HCT116 (cell line): ENCODE results near the gene TTLL9. TPM values are rescaled to one million over a fixed set of nuclear protein-coding genes. Genes with fewer than 3 reads are reported as not detected.

Experiments
- ATAC-seq: fragments of 200-7000 bp; cut with Tn5 transposase; 2 replicates; pipeline ENCODE4 v1.9.1; 2020; ENCODE audit warnings: mild to moderate bottlenecking, moderate library complexity
- BruUV-seq: library from RNA; stranded (reverse); fragments of 400-500 nt; replicated peaks from 2 replicates; lab custom pipeline; 2021; lab: Mats Ljungman, UMichigan
- CTCF ChIA-PET: fragments of 300-600 bp; sonication (Branson Sonifier 250); formaldehyde crosslinking; loops from one replicate; lab custom pipeline; 2021; ENCODE audit warnings: antibody characterized with exemption; lab: Charles Lee
- POLR2A ChIA-PET: fragments of 300-600, 350-600 bp; sonication (Branson Sonifier 250); formaldehyde crosslinking; loops from one replicate; lab custom pipeline; 2021; ENCODE audit warnings: antibody characterized with exemption; lab: Charles Lee
- RAD21 ChIA-PET, 2 experiments: fragments of 300-600 bp; sonication (Branson Sonifier 250); formaldehyde crosslinking; loops; one replicate each; lab custom pipeline; 2023; ENCODE audit warnings: low total read pairs in 2 of 2; ENCODE audit not compliant: uncharacterized antibody in 2 of 2, unreplicated experiment in 2 of 2, low non-redundant PET in 1 of 2; lab: Charles Lee
- DNase-seq: peaks from one replicate; pipeline ENCODE4 v3.0.0-alpha.2; 2010; ENCODE audit warnings: low read depth, low spot score
- H2AFZ ChIP-seq: fragments of 200-600 bp; shearing (Covaris generic), sonication (generic); 2 replicates; pipeline ENCODE4 v1.6.1; 2017; ENCODE audit warnings: low read depth, mixed run types, mixed read lengths, antibody characterized with exemption, low read length; ENCODE audit not compliant: poor library complexity, severe bottlenecking
- H3K27ac ChIP-seq: 2 replicates; pipeline ENCODE4 v1.5.1; 2012; ENCODE audit warnings: low read depth, low read length
- H3K27me3 ChIP-seq: fragments of 200-600 bp; sonication (generic); 2 replicates; pipeline ENCODE4 v1.6.1; 2016; ENCODE audit warnings: mixed run types, low read length, mixed read lengths; ENCODE audit not compliant: insufficient read depth
- H3K36me3 ChIP-seq, 2 experiments: fragments of 200-500 bp in 1 of 2; fragments of 200-600 bp in 1 of 2; sonication (Bioruptor generic) in 1 of 2; sonication (generic) in 1 of 2; 2 replicates each; pipeline versions ENCODE4 v1.5.1 to v1.6.1; 2014 to 2016; ENCODE audit warnings: low read length in 2 of 2, inconsistent platforms in 1 of 2, mixed read lengths in 1 of 2, mixed run types in 1 of 2; ENCODE audit not compliant: insufficient read depth in 2 of 2, control insufficient read depth in 1 of 2
- H3K4me1 ChIP-seq, 2 experiments: fragments of 200-600 bp in 1 of 2; sonication (generic) in 1 of 2; 2 replicates each; pipeline versions ENCODE4 v1.5.1 to v1.6.1; 2012 to 2017; ENCODE audit warnings: low read length in 2 of 2, inconsistent platforms in 1 of 2, mild to moderate bottlenecking in 1 of 2, mixed read lengths in 1 of 2, mixed run types in 1 of 2, moderate library complexity in 1 of 2; ENCODE audit not compliant: insufficient read depth in 2 of 2, control insufficient read depth in 1 of 2
- H3K4me2 ChIP-seq: fragments of 200-600 bp; sonication (generic); 2 replicates; pipeline ENCODE4 v1.6.1; 2017; ENCODE audit warnings: mixed run types, low read length, mixed read lengths
- H3K4me3 ChIP-seq, 2 experiments: fragments of 200-600 bp in 1 of 2; sonication (generic) in 1 of 2; replicated peaks in 1 of 2; 2 replicates each; pipeline ENCODE4 v1.5.1; 2011 to 2016; ENCODE audit warnings: low read length in 2 of 2, control low read depth in 1 of 2, low read depth in 1 of 2, mild to moderate bottlenecking in 1 of 2, mixed read lengths in 1 of 2, mixed run types in 1 of 2
- H3K79me2 ChIP-seq: fragments of 200-600 bp; sonication (generic); 2 replicates; pipeline ENCODE4 v1.6.1; 2017; ENCODE audit warnings: mild to moderate bottlenecking, mixed run types, low read length, moderate library complexity, mixed read lengths; ENCODE audit not compliant: insufficient read depth
- H3K9ac ChIP-seq: fragments of 200-600 bp; sonication (generic); 2 replicates; pipeline ENCODE4 v1.6.1; 2016; ENCODE audit warnings: low read length, mixed read lengths
- H3K9me2 ChIP-seq: fragments of 200-600 bp; sonication (generic), shearing (Covaris generic); 2 replicates; pipeline ENCODE4 v1.6.1; 2017; ENCODE audit warnings: mixed run types, mild to moderate bottlenecking, moderate library complexity; ENCODE audit not compliant: insufficient read depth
- H3K9me3 ChIP-seq, 2 experiments: fragments of 200-500 bp in 1 of 2; fragments of 200-600 bp in 1 of 2; sonication (Bioruptor generic) in 1 of 2; sonication (generic) in 1 of 2; 2 replicates each; pipeline ENCODE4 v1.6.1; 2014 to 2017; ENCODE audit warnings: low read length in 2 of 2, mixed read lengths in 2 of 2, inconsistent platforms in 1 of 2, low read depth in 1 of 2, mild to moderate bottlenecking in 1 of 2, mixed run types in 1 of 2, moderate library complexity in 1 of 2; ENCODE audit not compliant: control insufficient read depth in 1 of 2, insufficient read depth in 1 of 2
- H4K20me1 ChIP-seq: fragments of 200-600 bp; sonication (generic), shearing (Covaris generic); 2 replicates; pipeline ENCODE4 v1.6.1; 2017; ENCODE audit warnings: mixed run types, mild to moderate bottlenecking, moderate library complexity; ENCODE audit not compliant: insufficient read depth
- ATF3 ChIP-seq: IDR thresholded peaks from 2 replicates; pipeline ENCODE4 v1.6.1; 2012
- CTCF ChIP-seq, 3 experiments: fragments of 200-600 bp in 1 of 3; sonication (generic) in 1 of 3; IDR thresholded peaks in 2 of 3; conservative IDR thresholded peaks in 1 of 3; 2 replicates each; pipeline ENCODE4 v1.5.1; 2012 to 2017; ENCODE audit warnings: low read depth in 2 of 3, low read length in 2 of 3, antibody characterized with exemption in 1 of 3, borderline replicate concordance in 1 of 3, control low read depth in 1 of 3, mild to moderate bottlenecking in 1 of 3, mixed read lengths in 1 of 3, mixed run types in 1 of 3, moderate library complexity in 1 of 3; ENCODE audit not compliant: insufficient read depth in 1 of 3
- EGR1 ChIP-seq: IDR thresholded peaks from 2 replicates; pipeline ENCODE4 v1.6.1; 2012; ENCODE audit warnings: low read depth
- ELF1 ChIP-seq: IDR thresholded peaks from 2 replicates; pipeline ENCODE4 v1.6.1; 2012; ENCODE audit warnings: low read depth, borderline replicate concordance
- EZH2 ChIP-seq: fragments of 200-600 bp; sonication (generic); IDR thresholded peaks from 2 replicates; pipeline ENCODE4 v1.6.1; 2017; ENCODE audit warnings: antibody characterized with exemption, mixed run types
- POLR2AphosphoS5 ChIP-seq: IDR thresholded peaks from 2 replicates; pipeline ENCODE4 v1.6.1; 2011; ENCODE audit warnings: mild to moderate bottlenecking, low read depth, low read length, moderate library complexity
- RAD21 ChIP-seq: IDR thresholded peaks from 2 replicates; pipeline ENCODE4 v1.6.1; 2012; ENCODE audit warnings: low read depth, mild to moderate bottlenecking
- REST ChIP-seq: IDR thresholded peaks from 2 replicates; pipeline ENCODE4 v1.6.1; 2012; ENCODE audit warnings: low read depth
- SIN3A ChIP-seq: IDR thresholded peaks from 2 replicates; pipeline ENCODE4 v1.6.1; 2012; ENCODE audit warnings: low read depth
- SP1 ChIP-seq: IDR thresholded peaks from 2 replicates; pipeline ENCODE4 v1.6.1; 2012; ENCODE audit warnings: low read depth
- TCF7L2 ChIP-seq: IDR thresholded peaks from 2 replicates; pipeline ENCODE4 v1.7.0; 2011; ENCODE audit warnings: borderline replicate concordance, inconsistent platforms; ENCODE audit not compliant: insufficient read depth, insufficient read length; ENCODE audit errors: extremely low read depth
- YY1 ChIP-seq: IDR thresholded peaks from 2 replicates; pipeline ENCODE4 v1.6.1; 2011; ENCODE audit warnings: low read length, low read depth, moderate library complexity, mild to moderate bottlenecking; ENCODE audit not compliant: insufficient replicate concordance; ENCODE audit errors: extremely low read depth
- ZBTB33 ChIP-seq: IDR thresholded peaks from 2 replicates; pipeline ENCODE4 v1.6.1; 2011; ENCODE audit warnings: mild to moderate bottlenecking, low read length, moderate library complexity; ENCODE audit not compliant: insufficient replicate concordance; ENCODE audit errors: extremely low read depth
- ZFX ChIP-seq: fragments of 450-650 bp; IDR thresholded peaks from 2 replicates; pipeline ENCODE4 v1.6.1; 2017
- intact Hi-C: fragments of 100-400 bp; cut with micrococcal nuclease; formaldehyde crosslinking; loops from 2 replicates; pipeline ENCODE4 v1.10.0; 2022
- total RNA-seq: library from RNA; stranded (reverse); gene quantifications from one replicate; pipeline ENCODE4 v1.2.1, GENCODE V29; 2021; ENCODE audit not compliant: unreplicated experiment

Gene TTLL9
- total RNA-seq, 1 experiment from 2014 or later = not detected

GRCh38 chr20:31937820-31938219 is 67.4 kb downstream of the TTLL9 start (continued):
- TF ChIP-seq REST = no peak
- no peak for TF ChIP-seq RAD21
- TF ChIP-seq ZFX = no peak
- no peak for TF ChIP-seq TCF7L2
- TF ChIP-seq YY1 = no peak
- TF ChIP-seq SIN3A = no peak

GRCh38 chr20:31939661-31940060 is 69.2 kb downstream of the TTLL9 start:
- POLR2A ChIA-PET = no interaction called here
- ATAC-seq = no peak
- RAD21 ChIA-PET = no interaction called here
- TF ChIP-seq POLR2AphosphoS5 = no peak
- no peak for TF ChIP-seq ATF3
- no peak for TF ChIP-seq ZBTB33
- TF ChIP-seq CTCF (IDR thresholded peaks at IDR 0.05 in 2 of 3, conservative IDR thresholded peaks at IDR 0.05 in 1 of 3; ENCODE audit: borderline replicate concordance in 1 of 3, insufficient read depth in 1 of 3, low read depth in 2 of 3, low read length in 2 of 3) = no peak
- no peak for TF ChIP-seq EZH2
- no peak for TF ChIP-seq YY1
- TF ChIP-seq EGR1 = no peak
- TF ChIP-seq SP1 = no peak
- no peak for TF ChIP-seq RAD21
- no peak for TF ChIP-seq ELF1
- no peak for TF ChIP-seq ZFX

More at GRCh38 chr20:31939661-31940060, 69.2 kb downstream of the TTLL9 start:
- no TSS peak for BruUV-seq
- Histone ChIP-seq H3K9me2 (no peaks in the 10 kb centered on the region), H3K36me3 (peaks cover 3% of the 10 kb centered on the region in 2 experiments; a peak in 2 of 4 replicates), H2AFZ (no peak overlapping the region), H3K27me3 (no peaks in the 10 kb centered on the region), H3K4me1 (peaks cover 0 to 6% of the 10 kb centered on the region in 2 experiments; a peak in 2 of 4 replicates), H3K4me3 (no peak overlapping the region), H3K79me2 (no peaks in the 10 kb centered on the region), H3K9me3 (no peaks in the 10 kb centered on the region), H4K20me1 (no peaks in the 10 kb centered on the region), H3K27ac (no peak overlapping the region), H3K4me2 (no peak overlapping the region), H3K9ac (no peak overlapping the region)
- CTCF ChIA-PET = interaction anchor here (1.1 kb wide), 1 partner anchor 12 kb away, joined by 3 read pairs; the partner anchor contains the start of gene PDRG1
- intact Hi-C loops = no loop called here
- no peak for DNase-seq
